RPMI8226 (cell line): ENCODE measurements around the gene NAA60.
"Not testable (repeated sequence)": the region's sequence is repeated elsewhere in the genome, so short reads cannot be mapped to it uniquely, and the experiment has no call there.

ENCODE experiments used
- DNase-seq: peaks from one replicate; pipeline ENCODE4 v3.0.0-alpha.2; 2015

NAA60 gene

GRCh38 chr16:3465301-3465700 is 21.8 kb downstream of the NAA60 start:
- DNase-seq, result no peak

DNA sequence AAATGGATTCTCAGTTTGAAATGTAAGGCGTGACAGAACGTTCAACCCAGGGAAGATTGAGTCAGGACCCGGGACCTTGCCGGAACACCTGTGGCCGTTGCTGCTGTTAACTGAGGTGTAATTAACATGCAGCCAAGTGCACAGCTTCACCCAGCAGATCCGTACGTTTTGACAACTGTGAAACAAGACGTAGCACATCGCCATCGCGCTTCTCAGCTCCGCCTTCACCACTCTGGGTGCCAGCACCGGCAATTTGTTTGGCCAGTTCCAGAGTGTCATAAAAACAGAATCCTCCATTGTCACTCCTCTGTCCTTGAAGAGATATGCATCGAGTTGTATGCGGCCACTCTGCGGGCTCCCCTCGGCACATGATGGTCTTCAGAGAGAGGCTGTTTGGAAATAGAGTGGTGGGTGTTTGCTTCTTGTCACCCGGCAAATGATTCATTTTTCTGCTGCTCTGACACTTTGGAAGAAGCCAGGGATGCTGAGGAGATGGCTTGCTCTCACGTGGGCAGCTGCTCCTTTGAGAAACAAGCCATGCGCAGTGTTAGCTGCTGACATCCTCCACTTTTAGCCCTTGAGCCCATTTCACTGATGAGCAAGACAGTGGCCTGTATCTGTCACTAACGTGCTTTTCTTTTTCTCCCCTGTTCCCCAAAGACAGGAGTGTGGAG is 22.6 kb downstream of the NAA60 start:
- no peak for DNase-seq

DNA sequence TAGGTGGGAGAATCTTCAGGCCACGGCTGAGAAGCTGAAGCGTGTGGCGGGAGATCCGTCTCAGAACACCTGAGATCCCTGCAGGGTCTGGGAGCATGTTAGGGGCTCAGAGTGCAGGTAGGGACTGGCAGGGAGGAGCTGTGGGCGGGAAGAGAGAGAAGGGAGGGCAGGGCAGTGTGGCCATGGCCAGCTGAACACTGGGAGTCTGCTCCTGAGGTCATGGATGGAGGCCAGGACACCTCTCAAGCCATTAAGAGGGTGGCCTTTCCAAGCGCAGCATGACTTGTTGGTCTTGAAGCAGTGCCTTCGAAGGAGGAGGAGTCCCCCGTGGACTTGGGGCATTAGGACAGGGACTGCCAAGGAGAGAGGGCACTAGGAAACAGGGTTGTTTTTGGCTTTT is 23.7 kb downstream of the NAA60 start:
- no peak for DNase-seq

- no peak for DNase-seq
Observed at GRCh38 chr16:3467921-3468320, 24.4 kb downstream of the NAA60 start.

DNA sequence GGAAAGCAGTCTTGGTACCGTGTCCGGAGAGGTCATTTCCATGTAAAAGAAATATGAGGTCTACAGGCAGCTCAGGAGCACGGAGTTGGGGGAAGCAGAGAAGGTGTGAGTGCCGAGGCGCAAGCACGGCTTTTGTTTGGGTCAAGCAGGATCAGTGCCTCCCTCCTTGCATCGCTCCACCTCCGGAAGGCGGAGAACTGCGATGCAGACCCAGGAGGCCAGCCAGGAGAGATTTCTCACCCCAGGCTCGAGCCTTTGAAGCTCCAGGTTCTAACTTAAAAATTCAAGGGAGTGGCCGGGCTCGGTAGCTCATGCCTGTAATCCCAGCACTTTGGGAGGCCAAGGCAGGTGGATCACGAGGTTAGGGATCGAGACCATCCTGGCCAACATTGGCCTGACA is 25.0 kb downstream of the NAA60 start:
- DNase-seq, result no peak

DNA sequence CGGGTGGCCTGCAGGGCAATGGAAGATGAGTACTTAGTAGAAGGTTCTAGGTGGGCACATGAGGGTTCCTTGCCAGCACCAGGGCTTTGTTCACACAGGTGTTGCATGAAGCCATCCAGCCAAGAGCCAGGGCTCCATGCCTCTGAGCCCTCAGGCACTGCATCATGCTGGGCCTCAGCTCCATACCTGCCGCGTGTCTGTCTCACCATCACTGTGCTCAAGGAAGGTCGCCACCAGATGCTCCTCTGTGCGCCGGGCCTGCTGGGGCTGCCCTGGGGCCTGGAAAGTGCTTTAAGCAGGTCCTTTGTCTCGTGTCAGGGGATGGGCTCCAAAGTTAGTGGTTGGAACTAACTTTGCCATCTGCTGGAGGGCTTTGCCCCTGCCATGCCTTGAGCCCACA is 26.3 kb downstream of the NAA60 start:
- DNase-seq, result no peak

DNA sequence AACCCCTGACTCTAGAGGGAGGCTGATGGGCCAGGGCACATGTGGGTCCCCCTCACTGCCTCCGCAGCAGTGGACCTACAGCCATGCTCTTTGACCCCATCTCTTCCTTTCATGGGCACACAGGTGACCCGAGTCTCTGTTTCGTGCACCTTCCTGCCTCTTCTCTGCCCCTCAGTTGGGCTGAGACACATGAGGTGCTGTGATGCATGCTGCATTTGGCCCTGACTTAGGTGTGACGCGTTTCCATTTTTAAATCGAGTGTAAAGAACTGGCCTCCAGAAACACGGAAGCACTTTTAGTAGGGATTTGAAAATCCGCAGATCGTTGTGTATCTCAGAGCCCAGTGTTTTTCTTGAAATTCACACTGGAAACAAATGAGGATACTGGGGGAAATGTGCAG is 27.2 kb downstream of the NAA60 start:
- no peak for DNase-seq

DNA sequence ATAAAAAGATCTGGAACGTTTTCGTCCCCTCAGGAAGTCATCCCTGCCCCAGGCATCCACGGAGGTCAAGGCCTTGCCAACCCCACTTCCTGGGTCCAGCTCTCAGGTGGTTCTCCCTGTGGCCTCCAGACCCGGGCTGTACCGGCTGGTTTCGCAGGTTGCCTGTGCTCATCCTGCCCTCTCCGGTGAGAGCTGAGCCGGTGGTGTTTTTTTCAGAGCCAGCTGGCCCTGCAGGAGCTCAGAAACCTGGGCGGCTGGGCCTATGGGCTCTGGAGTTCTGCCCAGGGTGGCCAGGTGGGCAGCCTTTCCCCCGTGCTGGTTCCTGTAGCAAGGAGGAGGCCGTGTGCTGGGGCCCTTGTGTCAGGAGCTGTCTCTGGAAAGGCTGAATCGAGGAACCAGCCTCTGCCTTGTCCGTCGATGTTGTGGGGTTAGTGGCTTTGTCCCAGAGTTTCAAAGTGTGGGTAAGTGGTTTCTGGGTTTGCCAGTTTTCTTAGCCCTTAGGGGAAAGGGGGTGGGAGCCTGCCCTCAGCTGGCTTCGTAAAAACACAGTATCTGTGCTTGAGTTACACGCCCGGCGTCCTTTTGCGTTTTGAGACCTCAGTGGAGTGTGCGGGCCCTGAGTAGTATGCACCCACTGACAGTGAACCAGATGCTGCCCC is 28.2 kb downstream of the NAA60 start:
- no peak for DNase-seq

DNA sequence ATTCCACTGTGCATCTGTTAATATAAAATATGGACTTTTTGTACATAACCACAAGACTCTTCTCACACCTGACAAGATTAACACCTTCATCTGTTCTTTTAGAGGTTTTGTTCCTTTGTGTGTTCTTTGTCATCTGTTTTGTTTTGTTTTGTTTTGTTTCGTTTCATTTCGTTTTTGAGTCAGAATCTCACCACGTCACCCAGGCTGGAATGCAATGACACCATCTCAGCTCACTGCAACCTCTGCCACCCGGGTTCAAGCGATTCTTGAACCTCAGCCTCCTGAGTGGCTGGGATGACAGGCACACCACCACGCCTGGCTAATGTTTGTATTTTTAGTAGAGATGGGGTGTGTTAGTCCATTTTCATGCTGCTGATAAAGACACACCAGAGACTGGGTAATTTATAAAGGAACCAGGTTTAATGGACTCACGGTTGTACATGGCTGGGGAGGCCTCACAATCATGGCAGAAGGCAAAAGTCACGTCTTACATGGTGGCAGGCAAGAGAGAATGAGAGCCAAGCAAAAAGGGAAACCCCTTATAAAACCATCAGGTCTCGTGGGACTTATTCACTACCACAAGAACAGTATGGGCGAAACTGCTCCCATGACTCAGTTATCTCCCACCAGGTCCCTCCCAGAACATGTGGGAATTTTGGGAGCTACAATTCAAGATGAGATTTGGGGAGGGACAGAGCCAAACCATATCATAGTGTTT is 29.6 kb downstream of the NAA60 start:
- DNase-seq, result no peak

GRCh38 chr16:3473596-3473943 is 30.1 kb downstream of the NAA60 start:
- not testable (repeated sequence) for DNase-seq

GRCh38 chr16:3474136-3474779 is 30.8 kb downstream of the NAA60 start:
- DNase-seq, result no peak

- not testable (repeated sequence) for DNase-seq
Observed at GRCh38 chr16:3474870-3475269, 31.4 kb downstream of the NAA60 start.

- DNase-seq, result no peak
Observed at GRCh38 chr16:3475604-3476375, 32.3 kb downstream of the NAA60 start.

DNA sequence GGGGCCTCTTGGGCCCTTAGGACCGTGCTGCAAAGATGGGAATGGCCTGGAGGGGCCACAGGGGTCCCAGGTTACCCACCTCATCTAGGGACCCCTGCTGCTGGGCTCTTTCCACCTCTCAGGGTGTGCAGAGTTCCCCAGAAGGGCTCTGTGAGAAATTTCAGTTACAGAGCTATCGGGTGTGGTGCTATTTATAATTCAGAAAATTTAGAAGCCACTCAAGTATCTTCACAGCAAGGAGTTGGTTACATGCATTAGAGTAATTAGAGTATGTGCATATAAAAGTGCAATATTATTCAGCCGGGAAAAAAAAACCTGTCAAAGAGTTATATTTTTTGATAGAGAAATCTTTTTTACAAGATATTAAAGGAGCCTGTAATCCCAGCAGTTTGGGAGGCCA is 32.9 kb downstream of the NAA60 start:
- DNase-seq, result no peak

DNA sequence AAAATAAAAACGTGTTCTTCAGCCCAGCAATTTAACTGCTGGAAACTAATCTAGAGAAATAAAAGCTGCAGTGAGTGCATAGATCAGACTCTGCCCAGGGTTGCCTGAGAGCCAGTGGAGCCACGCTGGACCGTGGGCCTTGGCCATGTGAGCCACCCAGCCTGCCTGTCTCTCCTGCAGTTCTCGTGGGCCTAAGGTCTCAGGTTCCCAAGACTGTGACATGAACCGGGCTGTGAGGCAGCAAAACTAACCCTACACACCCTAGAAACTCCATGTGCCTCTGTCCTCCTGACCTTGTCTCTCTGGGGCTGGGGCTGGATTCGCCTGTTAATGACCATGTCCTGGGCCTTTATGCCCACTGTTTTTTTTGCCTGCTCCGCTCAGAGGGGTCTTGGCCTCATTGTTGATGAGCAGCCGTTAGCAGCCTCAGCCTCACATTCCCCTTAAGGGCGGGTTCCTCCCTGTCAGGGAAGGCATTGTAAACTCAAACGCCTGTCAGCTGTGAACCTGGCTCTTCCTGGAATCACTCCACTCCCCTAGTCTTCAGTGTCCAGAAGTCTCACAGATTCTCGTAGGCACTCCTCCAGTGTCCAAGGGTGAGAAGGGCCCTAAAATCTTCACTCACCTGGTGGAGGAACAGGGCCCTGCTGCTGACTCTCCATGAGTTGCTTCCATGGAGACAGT is 34.9 kb downstream of the NAA60 start:
- no peak for DNase-seq

DNA sequence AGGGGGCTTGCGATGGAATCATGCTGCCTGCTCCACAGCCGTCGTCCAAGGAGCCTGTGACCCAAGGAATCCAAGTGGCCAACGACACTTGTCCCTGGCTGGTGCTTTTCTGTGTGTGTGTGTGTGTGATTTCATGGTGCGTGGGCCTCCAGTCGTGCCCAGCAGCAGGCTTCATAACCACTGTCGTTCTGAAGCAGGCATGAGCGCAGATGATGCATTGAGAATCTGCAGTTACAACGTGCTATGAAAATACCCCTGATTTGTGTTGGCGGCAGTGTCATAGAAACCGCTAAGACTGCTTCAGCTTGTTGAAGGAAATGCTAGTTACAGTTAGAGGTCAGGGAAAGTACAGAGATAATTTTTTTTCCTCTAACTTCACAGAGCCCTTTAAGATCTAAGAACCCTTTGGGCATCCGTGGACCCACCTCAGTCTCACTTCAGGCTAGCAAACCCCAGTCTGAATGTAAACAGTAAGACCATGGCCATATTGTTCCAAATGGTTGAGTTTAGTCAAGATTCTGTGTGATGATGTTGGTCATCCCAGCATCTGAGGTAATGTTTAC is 36.3 kb downstream of the NAA60 start:
- DNase-seq, result no peak

GRCh38 chr16:3480901-3481695 is 37.6 kb downstream of the NAA60 start:
- DNase-seq, result no peak

DNA sequence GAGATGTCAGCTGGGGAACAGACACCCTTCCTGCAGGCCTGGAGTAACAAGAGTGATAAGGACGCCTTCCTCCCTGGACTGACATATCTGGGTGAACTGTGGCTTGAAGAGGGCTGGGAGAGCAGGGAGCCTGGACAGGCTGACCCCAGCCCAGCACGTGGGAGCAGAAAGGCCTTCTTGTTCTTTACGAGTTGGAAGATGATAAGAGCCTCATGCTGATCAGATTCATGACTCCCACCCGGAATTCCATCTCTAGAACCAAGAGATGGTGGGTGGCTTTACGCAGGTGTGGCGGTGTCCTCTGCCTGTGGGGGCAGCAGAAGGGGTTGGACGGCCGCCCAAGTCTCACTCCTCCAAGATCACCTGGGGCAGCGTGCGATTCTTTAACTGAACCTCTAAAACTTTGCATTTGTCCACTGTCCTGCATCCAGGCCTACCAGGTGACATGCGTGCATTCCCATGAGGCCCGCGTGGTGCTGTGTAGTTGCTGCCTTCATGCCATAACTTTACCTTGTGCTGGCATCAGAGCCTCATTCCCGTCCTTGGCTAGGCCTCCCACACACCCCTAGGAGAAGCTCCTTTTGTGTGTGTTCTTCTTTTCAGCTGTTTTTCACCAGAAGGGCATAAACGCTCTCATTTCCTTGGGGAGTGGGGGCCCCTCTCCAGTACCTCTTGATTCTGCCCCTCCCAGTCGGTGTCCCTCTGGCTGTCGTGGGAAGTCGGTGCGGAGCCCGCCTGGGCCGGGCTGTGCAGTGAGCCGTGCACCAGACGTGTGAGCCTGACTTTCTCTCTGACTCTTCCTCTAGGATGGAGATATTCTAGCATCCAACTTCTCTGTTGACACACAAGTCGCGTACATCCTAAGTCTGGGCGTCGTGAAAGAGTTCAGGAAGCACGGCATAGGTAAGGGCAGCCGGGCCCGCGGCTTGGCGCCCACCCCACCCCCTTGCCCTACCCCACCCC is 38.5 kb downstream of the NAA60 start:
- DNase-seq, result no peak

- DNase-seq, result no peak
Observed at GRCh38 chr16:3482659-3483241, 39.3 kb downstream of the NAA60 start.
